GM12878 (cell line): ENCODE results near the gene RACGAP1. TPM values are rescaled to one million over a fixed set of nuclear protein-coding genes. Genes with fewer than 3 reads are reported as not detected.

Source experiments
- ATAC-seq: fragments of 200-7000 bp; cut with Tn5 transposase; 3 replicates; pipeline ENCODE4 v1.9.1; 2020; ENCODE audit warnings: mild to moderate bottlenecking, moderate library complexity
- BruUV-seq: library from RNA; stranded (reverse); fragments of 400-500 nt; replicated peaks from 2 replicates; lab custom pipeline; 2021; lab: Mats Ljungman, UMichigan
- CTCF ChIA-PET: fragments of 300-600 bp; sonication (Branson Sonifier 250); formaldehyde crosslinking; extraction: SDS; loops from one replicate; lab custom pipeline; 2021; ENCODE audit warnings: inconsistent platforms; lab: Yijun Ruan, JAX
- POLR2A ChIA-PET: fragments of 350-600 bp; formaldehyde crosslinking; extraction: SDS; loops from one replicate; lab custom pipeline; 2021; ENCODE audit warnings: inconsistent platforms; lab: Charles Lee
- RAD21 ChIA-PET: fragments of 300-600 bp; sonication (Branson Sonifier 250); formaldehyde crosslinking; loops from one replicate; lab custom pipeline; 2023; ENCODE audit warnings: antibody characterized with exemption; ENCODE audit not compliant: unreplicated experiment; lab: Charles Lee
- SMC1A ChIA-PET: fragments of 300-600 bp; sonication (Branson Sonifier 250); formaldehyde crosslinking; loops from one replicate; lab custom pipeline; 2023; ENCODE audit not compliant: unreplicated experiment, uncharacterized antibody; lab: Charles Lee
- DNase-seq: peaks from one replicate; pipeline ENCODE4 v3.0.0-alpha.2; 2011; ENCODE audit warnings: low read depth, low spot score
- FAIRE-seq: peaks from 3 replicates; lab custom pipeline; 2011; peaks lifted over from hg19 to GRCh38; lab: Jason Lieb, UNC
- H2AFZ ChIP-seq: 2 replicates; pipeline ENCODE4 v1.6.0; 2011; ENCODE audit warnings: low read depth, low read length, control low read depth; ENCODE audit not compliant: control insufficient read depth
- H3K27ac ChIP-seq: 2 replicates; pipeline ENCODE4 v1.5.1; 2011; ENCODE audit warnings: control low read depth; ENCODE audit not compliant: control insufficient read depth, insufficient read depth
- H3K27me3 ChIP-seq, 2 experiments: replicated peaks in 1 of 2; 2 replicates each; pipeline versions ENCODE4 v1.6.0 to v1.6.1; 2011; ENCODE audit warnings: low read length in 1 of 2; ENCODE audit not compliant: control insufficient read depth in 2 of 2, insufficient read depth in 2 of 2
- H3K36me3 ChIP-seq, 2 experiments: 2 replicates each; pipeline ENCODE4 v1.5.1; 2011; ENCODE audit warnings: low read length in 1 of 2; ENCODE audit not compliant: control insufficient read depth in 2 of 2, insufficient read depth in 2 of 2
- H3K4me1 ChIP-seq: 2 replicates; pipeline ENCODE4 v1.6.1; 2011; ENCODE audit warnings: mild to moderate bottlenecking, low read length, moderate library complexity, mixed read lengths; ENCODE audit not compliant: control insufficient read depth, insufficient read depth
- H3K4me2 ChIP-seq: 2 replicates; pipeline ENCODE4 v1.6.0; 2011; ENCODE audit warnings: control low read depth; ENCODE audit not compliant: control insufficient read depth, insufficient read depth
- H3K4me3 ChIP-seq: fragments of 200-600 bp; sonication (generic); 2 replicates; pipeline ENCODE4 v1.5.1; 2016
- H3K79me2 ChIP-seq: 2 replicates; pipeline ENCODE4 v1.6.0; 2011; ENCODE audit warnings: low read length; ENCODE audit not compliant: control insufficient read depth, insufficient read depth
- H3K9ac ChIP-seq: 2 replicates; pipeline ENCODE4 v1.8.0; 2011; ENCODE audit warnings: low read length, control low read depth, mixed read lengths; ENCODE audit not compliant: control insufficient read depth, insufficient read depth
- H3K9me3 ChIP-seq: replicated peaks from 3 replicates; pipeline ENCODE4 v1.5.1; 2011; ENCODE audit warnings: mild to moderate bottlenecking, low read length; ENCODE audit not compliant: control insufficient read depth, insufficient read depth
- H4K20me1 ChIP-seq: 2 replicates; pipeline ENCODE4 v1.6.0; 2011; ENCODE audit not compliant: control insufficient read depth, insufficient read depth
- ATF3 ChIP-seq: IDR thresholded peaks from 2 replicates; pipeline ENCODE4 v1.6.1; 2011; ENCODE audit warnings: low read depth, mild to moderate bottlenecking, low read length, moderate library complexity, borderline replicate concordance; ENCODE audit errors: extremely low read depth
- BRCA1 ChIP-seq: IDR thresholded peaks from 2 replicates; pipeline ENCODE4 v1.6.1; 2011; ENCODE audit warnings: low read depth, low read length, improper control_type of control experiment
- CHD4 ChIP-seq: fragments of 200-600 bp; sonication (generic); IDR thresholded peaks from 2 replicates; pipeline ENCODE4 v1.6.1; 2016; ENCODE audit warnings: mild to moderate bottlenecking
- CREM ChIP-seq: IDR thresholded peaks from 2 replicates; pipeline ENCODE4 v1.6.1; 2014; ENCODE audit warnings: antibody characterized with exemption, low read depth
- EGR1 ChIP-seq, 2 experiments: IDR thresholded peaks; 1 replicate in 1 of 2; 2 replicates in 1 of 2; pipeline ENCODE4 v1.6.1; 2011 to 2012; ENCODE audit warnings: low read depth in 2 of 2, low read length in 2 of 2, borderline replicate concordance in 1 of 2, mild to moderate bottlenecking in 1 of 2, moderate library complexity in 1 of 2
- EP300 ChIP-seq, 2 experiments: fragments of 150-350 bp in 1 of 2; IDR thresholded peaks; 2 replicates each; pipeline ENCODE4 v1.6.1; 2011 to 2012; ENCODE audit warnings: low read depth in 2 of 2, low read length in 2 of 2, borderline replicate concordance in 1 of 2, improper control_type of control experiment in 1 of 2, inconsistent platforms in 1 of 2; ENCODE audit not compliant: control insufficient read depth in 1 of 2
- NFIC ChIP-seq: IDR thresholded peaks from 2 replicates; pipeline ENCODE4 v1.6.1; 2012; ENCODE audit warnings: low read depth, mild to moderate bottlenecking, inconsistent platforms, low read length, moderate library complexity
- PBX3 ChIP-seq: IDR thresholded peaks from 2 replicates; pipeline ENCODE4 v1.6.1; 2011; ENCODE audit warnings: mild to moderate bottlenecking, low read depth, low read length, moderate library complexity; ENCODE audit not compliant: insufficient replicate concordance
- ZNF384 ChIP-seq: IDR thresholded peaks from 2 replicates; pipeline ENCODE4 v1.6.1; 2012; ENCODE audit warnings: low read depth, mild to moderate bottlenecking, low read length, improper control_type of control experiment, borderline replicate concordance
- WGBS: methylation state at CpG from one replicate; pipeline ENCODE4 v1.1.6; 2016; ENCODE audit warnings: low lambda C conversion rate; ENCODE audit not compliant: insufficient replicate concordance, insufficient coverage; ENCODE audit errors: missing lambda C conversion rate; 5-methylcytosine and 5-hydroxymethylcytosine counted together
- in situ Hi-C: fragments of 300-500 bp; cut with MboI; formaldehyde crosslinking; loops from 9 replicates; pipeline ENCODE4 v1.14.3; 2018; ENCODE audit warnings: mixed read lengths
- intact Hi-C: fragments of 100-400 bp; cut with micrococcal nuclease; formaldehyde crosslinking; loops from one replicate; pipeline ENCODE4 v1.14.2; 2022; ENCODE audit not compliant: unreplicated experiment
- polyA plus RNA-seq, 11 experiments: library from polyadenylated mRNA; depleted of rRNA in 4 of 11; unstranded in 6 of 11; stranded (reverse) in 5 of 11; fragments of >200 nt; fragmentation: Nextera tagmentation in 4 of 11; fragmentation: Illumina TruSeq in 1 of 11; extraction: Ambion mirVana in 4 of 11; extraction: Trizol in 1 of 11; gene quantifications; 1 replicate in 1 of 11; 2 replicates in 10 of 11; pipeline versions ENCODE4 v1.2.1 to v1.2.3, GENCODE V29; 2011 to 2016; ENCODE audit warnings: inconsistent platforms in 2 of 11, missing spikeins in 2 of 11, low read depth in 1 of 11
- total RNA-seq, 4 experiments: library from RNA; depleted of rRNA in 3 of 4; stranded (reverse); fragments of >200 nt in 3 of 4; fragmentation: Illumina TruSeq in 1 of 4; extraction: Trizol in 1 of 4; gene quantifications; 2 replicates each; pipeline versions ENCODE4 v1.2.1 to v1.2.3, GENCODE V29; 2013 to 2021

Gene RACGAP1
- total and polyA plus RNA-seq, 10 of the 15 experiments (the other 5 are each of a cell fraction or from before 2014, with no cell fraction given), result 32.4 to 87.9 (median 76.2) TPM

GRCh38 chr12:49953961-49954846, 71.1 kb downstream of the RACGAP1 start:
- Histone ChIP-seq H4K20me1 (no peaks in the 10 kb centered on the region), H3K9ac (no peak overlapping the region), H3K4me2 (no peak overlapping the region), H3K9me3 (no peaks in the 10 kb centered on the region; the same call in 2 of the 3 replicates), H3K4me1 (no peaks in the 10 kb centered on the region), H3K4me3 (no peak overlapping the region), H3K36me3 (no peaks in the 10 kb centered on the region), H3K27ac (no peak overlapping the region), H3K27me3 (peaks cover 9 to 19% of the 10 kb centered on the region in 2 experiments), H2AFZ (no peak overlapping the region), H3K79me2 (no peaks in the 10 kb centered on the region)
- ATAC-seq (no peak), DNase-seq (no peak), FAIRE-seq (no peak)
- ChIA-PET CTCF (interaction anchor here (0.6 to 1.7 kb wide), 7 partner anchors 9 to 117 kb away, joined by 3 to 6 read pairs (median 3); no protein-coding TSS in a partner anchor), POLR2A (no interaction called here), RAD21 (no interaction called here), SMC1A (no interaction called here)
- intact Hi-C loops, result no loop called here
- BruUV-seq, result no TSS peak
- in situ Hi-C loops, result no loop called here
- WGBS, result 40% methylated on average over 20 of the region's 21 CpGs
- TF ChIP-seq CREM (no peak), ATF3 (no peak), EP300 (IDR thresholded peaks at IDR 0.05; ENCODE audit: borderline replicate concordance in 1 of 2, control insufficient read depth in 1 of 2, low read depth in 2 of 2, low read length in 2 of 2) (no peak), BRCA1 (no peak), PBX3 (no peak), CHD4 (no peak), EGR1 (IDR thresholded peaks at IDR 0.05; ENCODE audit: borderline replicate concordance in 1 of 2, low read depth in 2 of 2, low read length in 2 of 2) (no peak), NFIC (no peak), ZNF384 (no peak)
